NCI-H2081 treated with DMSO at 0.1 percent for 48 hours (cell line): ENCODE measurements around the gene NR2C1.
"Not testable (repeated sequence)": the region's sequence is repeated elsewhere in the genome, so short reads cannot be mapped to it uniquely, and the experiment has no call there.

ENCODE experiments used
- DNase-seq: peaks from one replicate; lab custom pipeline; 2025; lab: John Stamatoyannopoulos, UW

NR2C1 gene

DNA sequence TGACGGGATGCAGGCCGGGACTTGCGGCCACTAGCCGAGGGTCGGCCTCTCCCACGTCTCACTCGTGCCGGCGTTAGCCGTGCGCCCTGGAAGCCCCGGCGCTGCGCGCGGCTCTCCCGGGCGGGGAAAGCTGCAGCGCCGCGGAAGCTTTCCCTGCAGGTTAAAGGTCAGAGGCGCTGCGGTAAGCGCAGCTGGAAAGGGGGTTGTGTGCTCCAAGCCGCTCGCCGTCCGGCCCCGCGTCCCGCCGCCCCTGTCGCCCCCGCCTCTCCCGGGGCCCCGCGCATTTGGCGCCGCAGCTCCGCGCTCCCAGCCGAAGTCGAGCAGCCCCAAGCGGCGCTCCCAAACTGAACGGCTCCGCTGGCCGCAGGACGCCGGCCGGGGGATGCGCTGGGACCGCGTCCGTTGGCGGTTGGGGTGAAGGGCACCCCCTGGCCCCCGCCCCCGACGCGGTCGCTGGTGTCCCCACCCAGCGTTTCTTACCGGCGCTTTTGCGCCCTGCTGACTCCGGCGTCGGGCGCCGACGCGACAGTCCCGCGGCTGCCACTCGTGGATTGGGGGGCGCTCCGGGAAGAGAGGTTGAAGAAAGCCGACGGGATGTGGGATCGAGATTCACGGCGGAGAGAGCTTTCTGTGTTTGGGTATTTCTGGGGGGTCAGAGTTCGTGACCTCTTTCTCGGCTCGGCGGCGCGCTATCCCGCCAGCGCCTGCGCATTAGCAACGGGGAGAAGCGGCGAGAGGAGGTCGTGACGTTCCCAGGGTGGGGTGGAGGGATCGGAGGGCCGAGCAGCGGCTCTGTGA lies at the start of gene NR2C1:
NR2C1 (minus strand) TSS at position 719 of the 798 bp plus-strand sequence. CDS start 6,234 bp downstream, outside the sequence.
- DNase-seq: peak; percentile 78

- no peak for DNase-seq
These were observed 45.4 kb upstream of the NR2C1 start for GRCh38 chr12:95118788-95119179.

GRCh38 chr12:95118138-95118787 lies 44.8 kb upstream of the NR2C1 start:
- no peak for DNase-seq

GRCh38 chr12:95117178-95117599 lies 43.8 kb upstream of the NR2C1 start:
- peak; percentile 7 for DNase-seq

GRCh38 chr12:95116773-95117172 lies 43.4 kb upstream of the NR2C1 start:
- no peak for DNase-seq

GRCh38 chr12:95116341-95116740 lies 42.9 kb upstream of the NR2C1 start:
- no peak for DNase-seq

GRCh38 chr12:95115641-95116040 lies 42.2 kb upstream of the NR2C1 start:
- no peak for DNase-seq

DNA sequence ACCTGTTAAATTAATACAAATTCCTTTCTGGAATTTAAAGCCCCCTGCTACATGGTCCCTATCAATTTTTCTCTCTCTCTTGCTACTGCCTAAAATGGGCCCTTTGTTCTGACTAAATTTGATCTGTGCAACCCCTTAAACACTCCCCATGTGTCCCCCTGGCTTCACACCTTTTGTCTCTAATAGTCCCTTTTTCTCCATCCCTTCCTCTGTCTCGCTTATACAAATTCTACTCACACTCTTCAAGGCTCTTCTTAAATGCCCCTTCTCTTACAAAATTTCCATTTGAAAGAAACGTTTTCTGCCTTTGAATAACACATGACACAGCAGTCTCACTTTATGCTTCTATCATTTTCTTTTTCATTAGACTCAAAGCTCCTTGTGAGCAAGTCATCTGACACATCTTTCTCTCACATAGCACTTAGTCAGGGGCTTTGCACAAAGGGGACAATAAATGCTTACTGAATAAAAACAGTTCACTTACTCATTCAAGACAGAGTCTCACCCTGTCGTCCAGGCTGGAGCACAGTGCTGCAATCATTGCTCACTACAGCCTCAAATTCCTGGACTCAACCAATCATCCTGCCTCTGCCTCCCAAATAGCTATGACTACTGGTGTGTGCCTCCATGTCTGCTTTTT lies 41.5 kb upstream of the NR2C1 start:
- no peak for DNase-seq

DNA sequence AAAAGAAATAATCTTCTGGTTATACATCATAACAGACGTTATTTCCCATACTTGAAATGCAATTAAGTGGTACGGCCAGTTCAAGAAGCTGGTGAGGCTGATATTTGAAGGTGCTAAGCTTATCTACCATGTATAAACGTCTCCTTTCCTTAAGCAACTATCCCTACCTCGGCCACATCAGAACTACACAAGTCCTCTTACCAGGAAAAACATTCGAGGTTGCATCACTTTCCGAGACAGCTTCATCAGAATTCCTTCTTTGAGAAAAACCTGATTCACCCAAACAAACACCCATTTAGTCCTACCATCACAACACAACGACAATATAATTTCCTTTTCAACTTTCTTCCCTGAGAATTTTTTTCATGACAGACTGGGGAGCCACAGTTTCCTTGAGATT lies 33.9 kb upstream of the NR2C1 start:
- no peak for DNase-seq

- DNase-seq: no peak
These were observed 32.1 kb upstream of the NR2C1 start for GRCh38 chr12:95105540-95105939.

DNA sequence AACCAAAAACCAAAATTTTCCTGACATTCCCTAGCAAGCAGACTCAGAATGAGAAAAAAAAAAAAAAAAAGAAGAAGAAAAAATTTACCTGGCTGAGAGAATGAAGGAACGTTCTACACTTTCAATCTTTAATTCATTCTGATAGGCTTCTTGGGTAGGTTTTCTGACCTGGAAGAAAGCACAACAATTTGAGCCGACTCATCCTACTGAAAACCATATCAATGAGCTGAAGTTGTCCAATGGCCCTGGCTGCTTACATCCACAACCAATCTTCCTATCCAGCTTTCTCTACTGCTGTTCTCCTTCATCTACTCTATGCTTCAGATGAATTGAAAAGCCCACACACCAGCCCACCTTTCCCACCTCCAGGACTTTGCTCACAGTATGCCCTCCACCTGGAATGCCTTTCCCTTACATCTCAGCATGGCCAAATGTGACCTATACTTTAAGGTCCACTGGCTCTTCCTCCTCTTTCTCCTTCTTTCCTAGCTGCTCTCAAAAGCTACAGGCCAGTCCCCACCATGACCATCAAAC lies 31.6 kb upstream of the NR2C1 start:
- DNase-seq: no peak

DNA sequence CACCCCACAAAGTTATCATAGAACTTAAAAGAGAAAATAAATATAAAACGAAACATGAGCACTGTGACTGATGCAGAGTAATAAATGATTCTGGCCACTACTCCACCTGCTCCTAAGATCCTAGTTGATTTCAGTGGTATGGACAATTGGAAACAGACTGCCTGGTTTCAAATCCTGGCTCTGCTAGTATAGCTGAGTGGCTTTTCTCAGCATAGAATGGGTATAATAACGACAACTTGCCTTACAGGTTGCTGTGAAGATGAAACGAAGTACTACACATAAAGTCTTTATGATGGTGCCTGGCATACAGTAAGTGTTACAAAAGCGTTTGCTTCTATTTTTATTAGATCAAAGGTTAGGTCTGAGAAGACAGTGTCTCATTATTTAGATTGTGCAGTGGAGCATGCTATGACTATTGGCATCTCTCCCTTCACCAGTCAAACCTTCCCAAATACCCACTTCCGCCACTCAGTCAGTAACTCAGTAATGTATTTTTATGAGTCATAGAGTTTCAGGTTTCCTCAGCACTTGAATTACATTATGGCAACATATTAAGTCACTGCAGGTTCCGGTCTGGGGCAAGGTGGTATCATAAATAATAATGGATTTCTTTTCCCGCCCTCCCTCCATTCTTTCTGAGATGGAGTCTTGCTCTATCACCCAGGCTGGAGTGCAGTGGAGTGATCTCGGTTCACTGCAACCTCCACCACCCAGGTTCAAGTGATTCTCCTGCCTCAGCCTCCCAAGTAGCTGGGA lies 29.7 kb upstream of the NR2C1 start:
- peak; percentile 10 for DNase-seq

- DNase-seq: not testable (repeated sequence)
These were observed 28.5 kb upstream of the NR2C1 start for GRCh38 chr12:95101957-95102356.

GRCh38 chr12:95100264-95101190 lies 27.1 kb upstream of the NR2C1 start:
- DNase-seq: no peak

DNA sequence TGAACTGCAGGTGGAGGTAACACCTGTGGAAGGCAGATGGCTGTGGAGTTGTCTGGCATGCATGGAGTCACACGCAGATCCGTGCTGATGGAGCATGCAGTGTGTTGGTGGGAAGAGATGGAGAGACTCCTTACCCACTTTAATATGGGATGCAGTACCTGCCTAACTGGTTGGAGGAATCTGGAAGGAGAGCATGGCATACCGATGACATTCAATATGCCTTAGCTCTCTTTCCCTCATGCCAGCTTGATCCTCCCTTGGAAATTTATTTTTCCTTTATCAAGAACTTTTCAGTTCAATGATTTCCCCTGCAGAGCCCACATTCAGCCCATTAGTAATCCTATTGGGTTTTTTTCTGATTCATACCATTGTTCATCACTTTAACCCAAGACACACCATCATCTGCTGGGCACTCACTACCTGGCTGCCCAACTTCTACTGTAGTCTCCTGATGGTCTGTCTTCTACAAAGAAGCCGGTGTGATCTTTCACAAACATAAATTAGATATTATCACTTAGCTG lies 25.9 kb upstream of the NR2C1 start:
- no peak for DNase-seq

DNA sequence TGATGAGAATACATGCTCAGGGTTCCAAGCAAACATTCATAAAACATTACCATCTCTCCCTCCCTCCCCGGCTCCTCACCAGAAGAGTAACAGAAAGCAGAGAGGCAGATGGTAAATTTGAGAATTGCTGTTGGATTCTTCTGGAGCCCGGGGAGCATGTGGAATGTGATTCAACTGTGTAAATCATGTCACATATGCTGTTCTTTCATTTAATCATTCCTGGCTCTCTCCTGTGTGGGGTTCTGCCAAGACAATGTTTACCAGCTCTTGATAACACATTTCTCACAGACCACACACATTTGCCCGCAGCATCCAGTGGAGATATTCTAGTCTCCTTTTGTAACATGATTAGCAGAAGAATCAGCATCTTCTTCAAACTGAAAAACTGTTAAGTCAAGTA lies 23.4 kb upstream of the NR2C1 start:
- peak; percentile 41 for DNase-seq

- DNase-seq: no peak
These were observed 23.0 kb upstream of the NR2C1 start for GRCh38 chr12:95096378-95096777.

DNA sequence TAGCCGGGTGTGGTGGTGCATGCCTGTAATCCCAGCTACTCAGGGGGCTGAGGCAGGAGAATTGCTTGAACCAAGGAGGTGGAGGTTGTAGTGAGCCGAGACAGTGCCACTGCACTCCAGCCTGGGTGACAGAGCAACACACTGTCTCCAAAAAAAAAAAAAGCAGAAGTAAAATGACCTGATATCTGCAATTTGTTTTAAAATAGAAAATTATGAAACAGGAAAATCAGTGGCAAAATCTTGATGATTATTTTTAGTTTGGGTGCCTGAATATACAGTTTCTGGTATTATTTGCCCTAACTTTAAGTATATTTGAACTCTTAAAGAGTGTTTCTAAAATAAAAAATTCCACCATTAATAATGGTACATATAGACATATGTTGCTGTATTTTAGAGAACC lies 22.4 kb upstream of the NR2C1 start:
- not testable (repeated sequence) for DNase-seq

- no peak for DNase-seq
These were observed 16.0 kb upstream of the NR2C1 start for GRCh38 chr12:95089462-95089861.

GRCh38 chr12:95088379-95088778 lies 15.0 kb upstream of the NR2C1 start:
- no peak for DNase-seq

GRCh38 chr12:95085612-95086011 lies 12.2 kb upstream of the NR2C1 start:
- DNase-seq: no peak
